Measurements from ENCODE around the gene PSTPIP2.
A peak's percentile ranks its signal among the peaks of the same experiment; 100 is the strongest.
"Not testable (repeated sequence)": the region's sequence is repeated elsewhere in the genome, so short reads cannot be mapped to it uniquely, and the experiment has no call there.

PSTPIP2 gene

DNA sequence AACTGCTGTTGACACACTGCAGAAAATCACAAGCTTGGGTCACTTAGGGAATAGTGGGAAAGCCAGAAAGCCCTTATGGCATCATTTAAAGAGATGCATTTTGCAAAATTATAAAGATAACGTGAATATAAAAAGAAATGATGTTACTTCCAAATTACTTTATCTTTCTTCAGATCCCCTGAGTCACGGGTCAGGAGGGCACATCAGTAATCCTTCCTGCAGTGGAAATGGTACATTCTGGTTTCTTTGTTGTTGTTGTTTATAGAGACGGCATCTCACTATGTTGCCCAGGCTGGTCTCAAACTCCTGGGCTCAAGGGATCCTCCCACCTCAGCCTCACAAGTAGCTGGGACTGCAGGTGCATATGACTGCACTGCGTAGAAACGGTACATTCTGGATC, 95.1 kb downstream of the PSTPIP2 start:
- no peak for DNase-seq

DNA sequence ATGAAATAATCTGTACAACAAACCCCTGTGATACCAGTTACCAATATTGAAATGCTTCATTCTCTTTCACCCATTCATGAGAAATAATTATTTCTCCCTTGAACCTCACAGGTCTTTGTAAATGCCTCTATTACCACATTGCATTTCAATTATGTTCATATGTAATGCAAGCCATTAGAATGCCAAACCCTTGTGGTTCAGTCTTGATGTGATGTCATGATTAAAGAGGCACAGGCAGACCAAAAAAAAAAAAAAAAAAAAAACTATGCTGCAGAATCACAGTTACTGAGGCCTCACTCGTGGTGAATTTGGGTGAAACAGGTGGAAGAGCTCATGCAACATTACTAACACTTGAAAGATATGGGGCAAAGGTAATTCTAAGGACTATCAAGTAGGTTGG, 95.5 kb downstream of the PSTPIP2 start:
- no peak for DNase-seq

DNA sequence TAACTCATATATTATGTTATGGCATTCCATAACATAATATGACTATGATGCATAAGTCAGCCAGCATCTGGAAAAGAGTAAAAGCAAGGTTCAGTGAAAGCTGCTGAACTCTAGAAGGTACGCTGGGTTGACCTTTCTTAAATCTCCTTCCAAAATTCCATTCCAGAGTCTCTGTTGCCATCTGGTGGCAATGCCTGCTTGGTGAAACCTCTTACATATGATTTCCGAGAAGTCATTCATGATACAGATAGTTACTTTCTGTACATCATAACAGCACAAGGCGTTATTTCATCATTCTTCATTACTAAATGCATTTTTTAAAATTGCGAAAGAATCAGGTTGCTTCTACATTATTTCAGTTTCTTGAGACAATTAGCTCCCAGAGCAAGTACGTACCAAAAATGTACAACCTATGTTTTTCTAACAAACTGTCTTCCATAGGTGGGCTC, 97.9 kb downstream of the PSTPIP2 start:
- DNase-seq = peak; percentile 85

DNA sequence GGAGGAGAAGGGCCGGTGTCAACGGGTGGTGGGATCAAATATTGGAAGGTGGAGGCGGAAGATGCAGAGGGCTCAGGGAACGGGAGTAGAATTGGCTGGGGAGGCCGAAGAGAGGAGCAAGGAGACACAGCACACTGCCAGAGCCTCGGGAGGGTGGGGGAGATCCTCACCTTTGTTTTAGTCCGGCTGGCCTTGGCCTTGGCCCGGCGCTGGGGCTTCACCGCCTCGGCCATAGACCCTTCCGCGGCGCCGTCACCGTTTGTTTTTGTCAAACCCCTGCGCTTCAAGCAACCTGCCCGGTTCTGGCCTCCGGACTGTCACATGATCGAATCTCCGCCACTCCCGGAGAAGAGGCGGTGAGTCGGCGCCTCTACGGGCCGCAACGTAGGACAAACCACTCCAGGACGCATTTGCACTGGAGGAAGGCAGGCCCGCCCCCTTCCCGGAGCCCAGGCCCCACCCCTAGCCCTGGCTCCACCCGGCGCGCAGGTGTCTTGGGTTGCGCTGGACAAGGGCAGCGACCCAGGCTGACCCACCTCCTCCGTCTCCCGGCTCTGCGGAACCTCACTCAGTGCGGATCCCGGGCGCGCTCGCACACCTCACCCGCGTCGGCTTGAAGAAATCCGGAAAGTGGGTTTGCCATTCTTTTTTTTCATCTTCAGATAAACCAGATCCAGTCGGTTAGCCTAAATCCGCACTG, 104.9 kb downstream of the PSTPIP2 start, which contains the start of gene EPG5:
EPG5 (minus strand) TSS at position 323 of the 700 bp plus-strand sequence; CDS start at position 233, 90 bp downstream.
- DNase-seq = peak; percentile 95

DNA sequence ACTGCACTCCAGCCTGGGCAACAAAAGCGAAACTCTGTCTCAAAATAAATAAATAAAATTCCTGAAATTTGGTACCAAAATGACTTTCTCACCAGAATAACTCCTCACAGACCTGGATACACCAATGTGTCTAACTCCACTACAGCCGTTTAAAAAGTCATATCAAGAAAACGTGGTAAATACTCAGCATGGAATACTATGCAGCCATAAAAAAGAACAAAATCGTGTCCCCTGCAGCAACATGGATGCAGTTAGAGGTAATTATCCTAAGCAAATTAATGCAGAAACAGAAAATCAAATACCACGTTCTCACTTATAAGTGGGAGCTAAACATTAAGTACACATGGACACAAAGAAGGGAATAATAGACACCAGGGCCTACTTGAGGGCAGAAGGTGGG, 107.1 kb downstream of the PSTPIP2 start:
- not testable (repeated sequence) for DNase-seq

DNA sequence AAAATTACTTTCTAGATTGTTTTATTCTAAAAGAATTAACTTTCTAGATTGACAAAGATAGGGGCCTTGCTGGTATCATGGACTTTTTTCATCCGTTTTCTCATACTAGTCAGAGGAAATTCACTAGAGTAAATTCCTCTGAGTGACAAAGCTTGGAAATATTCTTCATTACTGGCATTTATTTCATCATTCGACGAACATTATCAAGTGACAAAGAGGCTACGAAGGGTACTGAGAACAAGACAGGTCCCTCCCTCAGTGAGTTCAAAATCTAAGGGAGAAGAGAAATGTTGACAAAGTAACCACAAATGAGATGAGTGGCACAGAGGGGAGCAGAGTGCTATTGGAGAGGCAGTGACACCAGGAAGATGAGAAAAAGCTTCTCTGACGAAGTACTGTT, 109.2 kb downstream of the PSTPIP2 start:
- peak; percentile 46 for DNase-seq

DNA sequence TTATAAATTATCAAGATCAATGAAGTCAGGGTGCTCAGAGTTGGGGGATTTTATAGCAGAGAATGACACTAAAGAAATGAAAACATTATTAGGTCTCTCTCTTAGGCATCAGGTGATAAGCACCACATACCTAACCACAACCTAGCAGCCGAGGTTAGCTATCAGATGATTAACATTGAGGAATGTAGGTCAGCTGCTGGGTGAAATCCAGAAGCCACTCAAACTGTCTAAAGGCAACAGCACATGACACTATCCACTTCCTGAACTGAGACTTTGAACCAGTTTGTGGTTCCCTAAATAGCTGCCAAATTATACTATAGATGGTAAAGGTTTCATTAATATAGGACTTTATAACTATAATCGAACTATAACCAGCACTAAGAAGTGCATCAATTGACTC, 109.6 kb downstream of the PSTPIP2 start:
- peak; percentile 83 for DNase-seq

DNA sequence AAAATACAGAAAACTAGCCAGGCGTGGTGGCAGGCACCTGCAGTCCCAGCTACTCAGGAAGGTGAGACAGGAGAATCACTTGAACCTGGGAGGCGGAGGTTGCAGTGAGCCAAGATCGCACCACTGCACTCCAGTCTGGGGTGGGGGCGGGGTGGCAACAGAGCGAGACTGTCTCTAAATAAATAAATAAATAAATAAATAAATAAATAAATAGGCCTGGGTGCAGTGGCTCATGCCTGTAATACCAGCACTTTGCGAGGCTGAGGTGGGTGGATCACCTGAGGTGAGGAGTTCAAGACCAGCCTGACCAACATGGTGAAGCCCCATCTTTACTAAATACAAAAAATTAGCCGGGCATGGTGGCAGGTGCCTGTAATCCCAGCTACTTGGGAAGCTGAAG, 112.6 kb downstream of the PSTPIP2 start:
- not testable (repeated sequence) for DNase-seq

DNA sequence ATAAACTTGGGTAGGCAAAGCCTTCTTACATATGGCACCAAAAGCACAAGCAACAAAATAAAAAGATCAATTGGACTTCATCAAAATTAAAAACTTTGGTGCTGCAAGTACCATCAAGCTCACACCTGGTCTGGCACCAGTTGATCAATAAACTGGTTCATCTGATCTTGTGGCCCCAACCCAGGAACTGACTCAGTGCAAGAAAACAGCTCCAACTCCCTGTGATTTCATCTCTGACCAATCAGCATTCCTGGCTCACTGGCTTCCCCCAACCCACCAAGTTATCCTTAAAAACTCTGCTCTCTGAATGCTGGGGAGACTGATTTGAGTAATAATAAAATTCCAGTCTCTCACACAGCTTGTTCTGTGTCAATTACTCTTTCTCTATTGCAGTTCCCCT, 113.3 kb downstream of the PSTPIP2 start:
- no peak for DNase-seq

DNA sequence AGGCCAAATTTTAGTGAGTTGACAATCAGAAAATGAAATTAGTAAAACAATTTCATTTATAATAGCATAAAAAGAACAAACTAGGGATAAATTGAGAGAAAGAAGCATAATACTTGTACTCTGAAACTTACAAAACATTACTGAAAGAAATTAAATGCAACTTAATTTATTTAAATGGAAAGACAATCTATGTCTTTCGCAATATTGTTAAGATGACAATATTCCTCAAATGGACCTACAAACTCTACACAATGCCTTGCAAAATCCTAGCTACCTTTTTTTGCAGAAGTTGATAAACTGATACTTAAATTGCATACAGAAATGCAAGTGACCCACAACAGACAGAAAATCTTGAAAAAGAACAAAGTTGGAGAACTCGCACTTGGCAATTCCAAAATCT, 114.0 kb downstream of the PSTPIP2 start:
- no peak for DNase-seq

DNA sequence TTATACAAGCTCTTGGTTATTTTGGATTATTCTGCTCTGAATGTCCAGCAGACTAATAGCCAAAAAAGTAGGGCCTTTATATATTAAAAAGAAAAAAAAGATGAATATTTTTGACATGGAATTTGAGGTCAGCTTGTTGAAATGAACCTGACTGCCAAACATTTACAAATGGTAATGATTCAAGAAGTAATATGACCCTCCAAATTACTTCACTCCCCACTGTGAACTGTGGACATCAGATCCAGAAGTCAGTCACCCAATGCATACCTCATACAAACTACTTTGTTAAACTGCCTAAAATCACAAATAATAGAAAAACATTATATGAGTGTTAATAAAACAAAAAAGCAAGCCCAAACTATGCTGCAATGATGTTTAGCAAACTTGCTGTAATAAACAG, 115.0 kb downstream of the PSTPIP2 start:
- no peak for DNase-seq

DNA sequence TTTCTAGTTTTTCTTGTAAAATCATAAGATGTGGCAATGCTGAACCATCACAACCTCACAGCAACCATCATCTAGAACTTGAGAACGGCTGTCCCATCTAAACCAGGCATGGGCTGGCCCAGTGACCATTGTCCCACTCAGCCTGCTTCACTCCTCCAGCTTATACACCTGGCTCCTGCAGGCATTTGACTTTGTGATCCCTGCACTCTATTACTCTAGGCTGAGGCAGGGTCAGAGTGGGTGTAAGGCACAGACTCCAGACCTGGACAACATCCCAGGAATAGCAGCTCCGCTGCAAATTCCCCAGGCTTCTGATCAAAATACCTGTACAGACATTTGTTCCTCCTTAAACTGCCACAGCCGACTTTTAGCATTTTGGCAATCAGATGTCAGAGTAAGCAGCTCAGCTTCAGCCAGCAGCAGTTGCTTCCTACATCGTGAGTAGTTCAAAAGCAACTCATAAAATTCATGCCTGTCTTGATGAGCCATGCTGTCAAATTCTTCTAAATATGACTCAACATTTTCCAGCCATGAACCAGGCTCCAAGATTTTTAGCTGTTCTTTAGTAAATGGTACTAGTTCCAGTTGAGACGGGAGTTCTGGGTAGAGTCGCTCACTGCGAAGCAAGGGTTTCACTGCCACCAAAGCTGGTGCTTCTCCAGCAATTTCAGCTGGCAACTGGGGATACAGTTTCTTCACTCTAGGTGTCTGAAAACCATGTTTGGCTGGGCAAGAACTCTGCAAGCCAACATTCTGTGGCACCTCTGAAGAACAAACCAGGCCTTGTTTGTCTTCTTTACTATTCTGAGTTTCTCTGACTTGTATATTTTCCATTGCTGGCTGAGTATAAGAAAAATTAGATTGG, 117.8 kb downstream of the PSTPIP2 start:
- DNase-seq = no peak

DNA sequence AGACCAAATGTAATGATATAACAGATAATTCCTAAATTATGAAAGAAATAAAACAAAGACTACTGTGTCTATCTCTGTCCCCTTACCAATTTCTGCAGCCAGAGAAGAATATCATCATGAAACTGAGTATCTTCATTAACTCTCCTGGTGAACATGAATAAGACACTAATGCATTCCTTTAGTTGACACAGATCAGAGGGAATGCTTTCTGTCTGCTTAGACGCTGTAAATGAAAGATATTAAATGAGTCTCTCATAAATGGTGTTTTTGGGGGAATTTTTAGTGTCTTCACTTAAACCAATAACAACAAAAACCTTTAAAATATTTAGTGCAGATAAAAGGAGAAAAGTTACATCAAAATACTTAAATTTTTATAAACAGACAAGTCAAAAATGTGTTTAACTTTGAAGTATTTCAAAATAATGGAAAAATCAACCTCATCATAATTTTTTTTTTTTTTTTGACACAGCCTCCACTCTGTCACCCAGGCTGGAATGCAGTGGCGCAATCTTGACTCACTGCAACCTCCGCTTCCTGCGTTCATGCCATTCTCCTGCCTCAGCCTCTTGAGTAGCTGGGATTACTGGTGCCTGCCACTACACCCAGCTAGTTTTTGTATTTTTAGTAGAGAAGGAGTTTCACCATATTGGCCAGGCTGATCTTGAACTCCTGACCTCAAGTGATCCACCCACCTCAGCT, 120.9 kb downstream of the PSTPIP2 start:
- DNase-seq = no peak

DNA sequence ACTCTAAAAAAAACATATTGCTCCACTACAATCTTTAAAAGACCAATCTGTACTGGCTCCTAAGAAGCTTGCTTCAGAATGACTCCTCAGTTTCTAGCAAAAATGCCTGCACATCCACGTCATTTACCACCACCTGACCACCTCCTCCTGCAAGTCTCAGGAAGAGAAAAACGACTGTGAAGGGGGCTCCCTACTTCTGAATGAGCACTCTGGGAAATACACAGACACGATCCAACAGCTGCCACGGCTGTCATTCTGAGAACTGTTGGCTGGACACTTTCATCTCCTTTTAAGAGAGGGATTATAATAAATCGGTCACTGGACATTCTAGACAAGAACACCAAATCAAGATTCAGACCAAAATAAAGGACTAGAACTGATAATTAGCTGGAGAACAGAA, 126.4 kb downstream of the PSTPIP2 start:
- no peak for DNase-seq

DNA sequence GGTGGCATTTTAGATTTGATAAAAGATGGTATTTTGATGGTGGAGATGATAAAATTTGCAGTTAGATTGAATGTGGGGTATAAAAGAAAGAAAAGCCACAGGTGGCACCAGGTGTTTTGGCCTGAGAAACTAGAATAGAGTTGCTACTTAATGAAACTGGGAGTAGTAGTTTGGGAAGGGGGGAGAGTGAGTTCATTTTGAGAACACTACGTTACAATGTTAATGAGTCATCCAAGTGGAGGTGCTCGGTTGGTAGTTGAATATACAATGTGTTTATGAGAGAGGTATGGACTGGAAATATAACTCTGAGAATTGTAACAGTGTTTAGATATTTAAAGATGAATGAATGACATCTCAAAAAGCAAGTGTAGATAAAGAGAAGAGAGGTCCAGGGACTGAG, 131.3 kb downstream of the PSTPIP2 start:
- DNase-seq = no peak

DNA sequence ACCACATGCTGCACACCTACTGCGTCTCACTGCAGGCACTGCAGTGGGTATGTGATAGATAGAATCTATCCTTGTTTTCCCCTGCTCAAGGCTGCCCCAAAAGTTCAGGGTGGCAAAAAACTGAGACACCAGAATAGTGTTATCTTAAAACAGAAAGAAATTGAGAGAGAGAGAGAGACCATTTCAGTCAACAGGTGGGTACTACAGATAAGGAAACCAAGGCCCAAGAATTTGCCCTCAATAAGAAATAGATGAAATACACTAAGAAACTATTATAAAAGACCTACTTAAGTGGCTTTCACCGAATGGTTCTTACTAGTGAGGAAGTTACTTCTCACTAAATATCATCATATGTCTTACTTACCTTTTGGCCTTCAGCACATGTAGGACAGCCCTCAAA, 132.8 kb downstream of the PSTPIP2 start:
- DNase-seq = no peak

DNA sequence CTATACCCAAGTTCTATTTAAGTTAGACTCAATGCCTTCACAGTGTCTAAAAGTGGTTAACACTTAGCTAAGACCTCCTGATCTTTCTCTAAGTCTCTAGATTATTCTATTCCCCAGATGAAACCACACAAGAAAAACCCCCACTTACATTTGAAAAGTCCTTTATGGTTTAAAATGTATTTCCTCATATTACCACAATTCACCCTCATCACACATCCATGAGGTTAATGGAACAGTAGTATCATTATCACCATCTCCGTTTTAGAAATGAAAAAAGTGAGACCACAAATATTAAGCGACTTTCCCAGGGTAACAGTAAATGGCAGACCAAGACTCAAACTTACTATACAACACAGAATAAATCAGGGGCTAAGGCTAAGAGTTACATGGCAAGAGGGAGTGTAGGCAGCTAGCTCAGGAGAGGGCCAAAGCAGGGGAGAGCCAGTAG, 133.5 kb downstream of the PSTPIP2 start:
- DNase-seq = peak; percentile 66

DNA sequence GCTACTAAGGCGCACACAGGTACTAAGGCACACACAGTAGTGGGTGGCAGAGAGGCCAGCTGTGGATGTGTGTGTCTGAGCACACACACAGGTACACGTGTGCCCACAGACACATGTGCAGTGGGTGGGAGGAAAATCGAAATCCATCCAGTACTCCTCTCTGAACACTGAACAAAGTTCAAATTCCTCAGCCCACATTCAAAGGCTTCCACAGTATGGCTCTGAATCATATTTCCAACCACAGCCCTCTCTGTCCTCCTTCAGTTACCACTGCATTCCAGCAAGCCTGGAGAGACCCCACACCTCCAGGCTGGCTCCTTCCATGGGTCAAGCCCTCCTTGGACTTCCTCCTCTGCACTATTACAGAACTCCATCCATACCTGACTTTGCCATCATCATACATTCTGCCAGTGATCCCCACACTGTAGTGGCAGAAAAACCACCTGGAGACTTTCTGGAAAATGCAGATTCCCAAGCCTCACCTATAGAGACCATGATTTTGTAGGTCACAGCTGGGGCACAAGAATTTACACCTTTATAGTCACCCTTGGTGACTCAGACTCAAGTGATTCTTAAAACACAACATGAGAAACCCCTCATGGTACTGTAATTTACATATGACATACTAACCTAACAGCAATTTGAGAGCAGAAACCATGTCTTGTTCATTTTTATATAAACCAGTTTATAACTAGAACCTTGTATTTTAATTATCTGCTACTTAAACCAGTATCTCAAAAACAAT, 136.3 kb downstream of the PSTPIP2 start:
- DNase-seq = no peak

All from CD4-positive, alpha-beta T cell treated with Interleukin-17A for 1 hour (primary cell).